GM19468 (cell line): ENCODE data around the gene ADGRF3.
"Not testable (repeated sequence)": the region's sequence is repeated elsewhere in the genome, so short reads cannot be mapped to it uniquely, and the experiment has no call there.

Experiments used
- ATAC-seq: cut with Tn5 transposase; IDR thresholded peaks from one replicate; pipeline ENCODE4 v1.9.1; 2021; ENCODE audit warnings: mild to moderate bottlenecking, moderate library complexity, moderate number of reproducible peaks; ENCODE audit not compliant: unreplicated experiment; ENCODE audit errors: extremely low read depth

ADGRF3 gene

GRCh38 chr2:26324479-26324878 lies 22.1 kb downstream of the ADGRF3 start:
- not testable (repeated sequence) for ATAC-seq

GRCh38 chr2:26318950-26319349 lies 27.6 kb downstream of the ADGRF3 start:
- no peak for ATAC-seq

GRCh38 chr2:26317377-26318105 lies 29.0 kb downstream of the ADGRF3 start:
- no peak for ATAC-seq

GRCh38 chr2:26316845-26317244 lies 29.7 kb downstream of the ADGRF3 start:
- no peak for ATAC-seq

GRCh38 chr2:26316041-26316440 lies 30.5 kb downstream of the ADGRF3 start:
- no peak for ATAC-seq

- ATAC-seq: no peak
Measured at GRCh38 chr2:26314243-26314642, 32.3 kb downstream of the ADGRF3 start.

- ATAC-seq: no peak
Measured at GRCh38 chr2:26313446-26313845, 33.1 kb downstream of the ADGRF3 start.

GRCh38 chr2:26312471-26312870 lies 34.1 kb downstream of the ADGRF3 start:
- ATAC-seq: no peak

GRCh38 chr2:26309921-26310320 lies 36.7 kb downstream of the ADGRF3 start:
- no peak for ATAC-seq

- ATAC-seq: no peak
Measured at GRCh38 chr2:26305540-26305939, 41.0 kb downstream of the ADGRF3 start.

- ATAC-seq: not testable (repeated sequence)
Measured at GRCh38 chr2:26305094-26305493, 41.5 kb downstream of the ADGRF3 start.

GRCh38 chr2:26302846-26303245 lies 43.7 kb downstream of the ADGRF3 start:
- ATAC-seq: no peak

- no peak for ATAC-seq
Measured at GRCh38 chr2:26300234-26300925, 46.2 kb downstream of the ADGRF3 start.

GRCh38 chr2:26299471-26300101 lies 47.0 kb downstream of the ADGRF3 start:
- ATAC-seq: no peak

GRCh38 chr2:26298638-26299393 lies 47.8 kb downstream of the ADGRF3 start:
- no peak for ATAC-seq

- ATAC-seq: no peak
Measured at GRCh38 chr2:26298286-26298637, 48.3 kb downstream of the ADGRF3 start.

GRCh38 chr2:26297061-26297460 lies 49.5 kb downstream of the ADGRF3 start:
- ATAC-seq: no peak

GRCh38 chr2:26295511-26295910 lies 51.1 kb downstream of the ADGRF3 start:
- ATAC-seq: no peak

- no peak for ATAC-seq
Measured at GRCh38 chr2:26292646-26293045, 53.9 kb downstream of the ADGRF3 start.

- no peak for ATAC-seq
Measured at GRCh38 chr2:26290001-26290400, 56.6 kb downstream of the ADGRF3 start.

GRCh38 chr2:26285931-26286330 lies 60.7 kb downstream of the ADGRF3 start:
- no peak for ATAC-seq
